Fibroblast of lung (primary cell): ENCODE data around the gene MED15. TPM values are rescaled to one million over a fixed set of nuclear protein-coding genes. Genes with fewer than 3 reads are reported as not detected.

Experiments
- DNase-seq, 2 donors: peaks; one replicate each; pipeline versions ENCODE4 v3.0.0 to v3.0.0-alpha.2; 2010; ENCODE audit warnings: low read depth in 2 of 2
- H2AFZ ChIP-seq: 2 replicates; pipeline ENCODE4 v1.5.1; 2012; ENCODE audit warnings: low read length, control low read depth, inconsistent platforms
- H3K27ac ChIP-seq: 2 replicates; pipeline ENCODE4 v1.5.1; 2011; ENCODE audit warnings: low read length, control low read depth; ENCODE audit not compliant: insufficient read depth
- H3K27me3 ChIP-seq: 2 replicates; pipeline ENCODE4 v1.5.1; 2011; ENCODE audit warnings: mild to moderate bottlenecking, low read length; ENCODE audit not compliant: control insufficient read depth, insufficient read depth
- H3K36me3 ChIP-seq: 2 replicates; pipeline ENCODE4 v1.5.1; 2011; ENCODE audit warnings: low read length; ENCODE audit not compliant: control insufficient read depth, insufficient read depth
- H3K4me1 ChIP-seq: 2 replicates; pipeline ENCODE4 v1.5.1; 2011; ENCODE audit warnings: low read length; ENCODE audit not compliant: control insufficient read depth, insufficient read depth; ENCODE audit errors: extremely low read depth
- H3K4me2 ChIP-seq: 2 replicates; pipeline ENCODE4 v1.5.1; 2011; ENCODE audit warnings: low read length, control low read depth; ENCODE audit not compliant: insufficient read depth; ENCODE audit errors: extremely low read depth
- H3K4me3 ChIP-seq, 4 experiments: fragments of 200-600 bp in 1 of 4; sonication (generic) in 1 of 4; replicated peaks in 1 of 4; 2 replicates each; pipeline ENCODE4 v1.5.1; 2011 to 2016; ENCODE audit warnings: low read length in 4 of 4, low read depth in 3 of 4, mild to moderate bottlenecking in 3 of 4, control low read depth in 2 of 4, inconsistent platforms in 1 of 4, mixed read lengths in 1 of 4; ENCODE audit not compliant: insufficient read depth in 1 of 4; ENCODE audit errors: control extremely low read depth in 1 of 4
- H3K79me2 ChIP-seq: 2 replicates; pipeline ENCODE4 v1.5.1; 2012; ENCODE audit warnings: mild to moderate bottlenecking, low read length, inconsistent platforms; ENCODE audit not compliant: control insufficient read depth, insufficient read depth
- H3K9ac ChIP-seq: 2 replicates; pipeline ENCODE4 v1.5.1; 2011; ENCODE audit warnings: mild to moderate bottlenecking, low read length, control low read depth; ENCODE audit not compliant: insufficient read depth
- H3K9me3 ChIP-seq: 2 replicates; pipeline ENCODE4 v1.5.1; 2012; ENCODE audit warnings: low read depth, low read length; ENCODE audit not compliant: control insufficient read depth, insufficient read depth
- H4K20me1 ChIP-seq: 2 replicates; pipeline ENCODE4 v1.5.1; 2011; ENCODE audit warnings: low read length; ENCODE audit not compliant: control insufficient read depth, insufficient read depth; ENCODE audit errors: extremely low read depth
- CTCF ChIP-seq, 2 donors: IDR thresholded peaks in 1 of 2; conservative IDR thresholded peaks in 1 of 2; 1 replicate in 1 of 2; 2 replicates in 1 of 2; pipeline ENCODE4 v1.5.1; 2011 to 2012; ENCODE audit warnings: low read length in 2 of 2, control low read depth in 1 of 2, inconsistent platforms in 1 of 2, low read depth in 1 of 2, mild to moderate bottlenecking in 1 of 2
- EZH2 ChIP-seq: IDR thresholded peaks from 2 replicates; pipeline ENCODE4 v1.5.1; 2012; ENCODE audit warnings: low read length, control low read depth, mild to moderate bottlenecking; ENCODE audit errors: missing control alignments
- polyA plus RNA-seq, 2 donors: library from polyadenylated mRNA; depleted of rRNA in 1 of 2; stranded (reverse) in 1 of 2; unstranded in 1 of 2; fragments of >200 nt; gene quantifications; 2 replicates each; pipeline ENCODE4 v1.2.1, GENCODE V29; 2011 to 2012; ENCODE audit warnings: missing spikeins in 1 of 2
- total RNA-seq: library from RNA; depleted of rRNA; stranded (reverse); fragments of >200 nt; gene quantifications from 2 replicates; pipeline ENCODE4 v1.2.1, GENCODE V29; 2014

Gene MED15
- total and polyA plus RNA-seq, 2 donors (not counting 1 experiment from before 2014, with no cell fraction given): 28.6 TPM

GRCh38 chr22:20549232-20549841, 41.9 kb downstream of the MED15 start:
- H3K9me3 ChIP-seq: no peaks in the 10 kb centered on the region
- peak overlapping the region; percentile 98 for H3K27ac ChIP-seq
- no peak overlapping the region for H3K4me2 ChIP-seq
- peaks cover 47% of the 10 kb centered on the region for H3K4me1 ChIP-seq
- peaks cover 11% of the 10 kb centered on the region for H3K36me3 ChIP-seq
- H2AFZ ChIP-seq: no peak overlapping the region
- H3K79me2 ChIP-seq: peaks cover 71% of the 10 kb centered on the region
- no peak overlapping the region for H3K9ac ChIP-seq
- DNase-seq: peak in 1 of 2 donors; percentile 58
- no peak overlapping the region for H3K4me3 ChIP-seq
- H3K27me3 ChIP-seq: no peaks in the 10 kb centered on the region
- TF ChIP-seq CTCF (conservative IDR thresholded peaks at IDR 0.05 in 1 of 2, IDR thresholded peaks at IDR 0.05 in 1 of 2; ENCODE audit: low read depth in 1 of 2, low read length in 2 of 2): no peak
- no peak for TF ChIP-seq EZH2
- H4K20me1 ChIP-seq: no peaks in the 10 kb centered on the region

GRCh38 chr22:20550057-20550817, 42.8 kb downstream of the MED15 start:
- H3K4me3 ChIP-seq: no peak overlapping the region
- DNase-seq: no peak
- no peaks in the 10 kb centered on the region for H3K27me3 ChIP-seq
- TF ChIP-seq EZH2 (no peak), CTCF (conservative IDR thresholded peaks at IDR 0.05 in 1 of 2, IDR thresholded peaks at IDR 0.05 in 1 of 2; ENCODE audit: low read depth in 1 of 2, low read length in 2 of 2) (no peak)
- peak overlapping the region; percentile 68 for H3K4me2 ChIP-seq
- peaks cover 75% of the 10 kb centered on the region for H3K79me2 ChIP-seq
- no peak overlapping the region for H2AFZ ChIP-seq
- H4K20me1 ChIP-seq: no peaks in the 10 kb centered on the region
- no peaks in the 10 kb centered on the region for H3K9me3 ChIP-seq
- H3K27ac ChIP-seq: peak overlapping the region; percentile 98
- peaks cover 47% of the 10 kb centered on the region for H3K4me1 ChIP-seq
- peaks cover 12% of the 10 kb centered on the region for H3K36me3 ChIP-seq
- H3K9ac ChIP-seq: peak overlapping the region; percentile 74

GRCh38 chr22:20550851-20551744, 43.7 kb downstream of the MED15 start:
- TF ChIP-seq CTCF (conservative IDR thresholded peaks at IDR 0.05 in 1 of 2, IDR thresholded peaks at IDR 0.05 in 1 of 2; ENCODE audit: low read depth in 1 of 2, low read length in 2 of 2) (no peak), EZH2 (no peak)
- Histone ChIP-seq H3K27me3 (no peaks in the 10 kb centered on the region), H4K20me1 (no peaks in the 10 kb centered on the region), H2AFZ (no peak overlapping the region), H3K4me1 (peaks cover 49% of the 10 kb centered on the region), H3K4me3 (peak overlapping the region in 2 of 4 experiments; percentile 11 to 20), H3K36me3 (peaks cover 15% of the 10 kb centered on the region), H3K27ac (peak overlapping the region; percentile 98), H3K4me2 (peak overlapping the region; percentile 68), H3K9ac (peak overlapping the region; percentile 74), H3K79me2 (peaks cover 74% of the 10 kb centered on the region), H3K9me3 (no peaks in the 10 kb centered on the region)
- DNase-seq: peak; percentile 54 to 87
